Mesothelial cell of epicardium (in vitro differentiated cells): ENCODE measurements around the gene FIBCD1. TPM values are rescaled to one million over a fixed set of nuclear protein-coding genes. Genes with fewer than 3 reads are reported as not detected.

Experiments
- DNase-seq, 2 experiments: peaks; one replicate each; pipeline ENCODE4 v3.0.0; 2021; ENCODE audit warnings: low spot score in 2 of 2; ENCODE audit not compliant: unreplicated experiment in 2 of 2
- H3K27ac Mint-ChIP-seq: 2 replicates; pipeline ENCODE4 v1.8.0; 2021; ENCODE audit warnings: mixed read lengths
- H3K27me3 Mint-ChIP-seq: 2 replicates; pipeline ENCODE4 v1.8.0; 2021; ENCODE audit warnings: low read depth, mixed read lengths
- H3K36me3 Mint-ChIP-seq: 2 replicates; pipeline ENCODE4 v1.8.0; 2021; ENCODE audit warnings: mixed read lengths
- H3K4me1 Mint-ChIP-seq: 2 replicates; pipeline ENCODE4 v1.8.0; 2021; ENCODE audit warnings: mixed read lengths
- H3K4me3 Mint-ChIP-seq: 2 replicates; pipeline ENCODE4 v1.8.0; 2021; ENCODE audit warnings: mild to moderate bottlenecking, moderate library complexity, mixed read lengths
- H3K9me3 Mint-ChIP-seq: 2 replicates; pipeline ENCODE4 v1.8.0; 2021; ENCODE audit warnings: mixed read lengths
- CTCF ChIP-seq: fragments of 200-600 bp; sonication (generic); IDR thresholded peaks from one replicate; pipeline ENCODE4 v1.5.0; 2021; ENCODE audit warnings: antibody characterized with exemption; ENCODE audit not compliant: unreplicated experiment
- total RNA-seq: library from RNA; stranded (reverse); gene quantifications from 3 replicates; pipeline ENCODE4 v1.2.1, GENCODE V29; 2021

FIBCD1 gene
- total RNA-seq, 1 donor from 2014 or later: 2.2 TPM

GRCh38 chr9:130856474-130856873 lies 82.6 kb downstream of the FIBCD1 start:
- DNase-seq: no peak
- Mint-ChIP-seq H3K9me3 (no peaks in the 10 kb centered on the region), H3K27ac (no peak overlapping the region), H3K36me3 (peaks cover 21% of the 10 kb centered on the region), H3K4me3 (no peak overlapping the region), H3K4me1 (peaks cover 33% of the 10 kb centered on the region), H3K27me3 (no peaks in the 10 kb centered on the region)
- TF ChIP-seq CTCF: no peak

GRCh38 chr9:130854835-130855234 lies 84.2 kb downstream of the FIBCD1 start:
- no peak for TF ChIP-seq CTCF

GRCh38 chr9:130854092-130854491 lies 85.0 kb downstream of the FIBCD1 start:
- H3K27me3 Mint-ChIP-seq: no peaks in the 10 kb centered on the region
- H3K36me3 Mint-ChIP-seq: peaks cover 26% of the 10 kb centered on the region
- H3K27ac Mint-ChIP-seq: peak overlapping the region; percentile 47
- TF ChIP-seq CTCF: no peak
- H3K4me3 Mint-ChIP-seq: no peak overlapping the region
- peaks cover 23% of the 10 kb centered on the region for H3K4me1 Mint-ChIP-seq
- no peak for DNase-seq
- H3K9me3 Mint-ChIP-seq: no peaks in the 10 kb centered on the region

More at GRCh38 chr9:130854835-130855234, 84.2 kb downstream of the FIBCD1 start:
- Mint-ChIP-seq H3K27ac (no peak overlapping the region), H3K36me3 (peaks cover 25% of the 10 kb centered on the region), H3K4me1 (peaks cover 23% of the 10 kb centered on the region), H3K27me3 (no peaks in the 10 kb centered on the region), H3K4me3 (no peak overlapping the region), H3K9me3 (no peaks in the 10 kb centered on the region)
- DNase-seq: no peak

- peaks cover 26% of the 10 kb centered on the region for H3K36me3 Mint-ChIP-seq
- DNase-seq: no peak
- H3K27me3 Mint-ChIP-seq: no peaks in the 10 kb centered on the region
- peaks cover 15% of the 10 kb centered on the region for H3K4me1 Mint-ChIP-seq
- no peak for TF ChIP-seq CTCF
- no peaks in the 10 kb centered on the region for H3K9me3 Mint-ChIP-seq
- H3K27ac Mint-ChIP-seq: peak overlapping the region; percentile 30
- no peak overlapping the region for H3K4me3 Mint-ChIP-seq
Measured at GRCh38 chr9:130852801-130853200, 86.2 kb downstream of the FIBCD1 start.

Other genes starting within 250 kb of the FIBCD1 start
- 52.8 to 56.2 TPM (median 54.4 TPM) in 3 replicates for gene EXOSC2, start 245.5 kb downstream of the FIBCD1 start, total RNA-seq
- gene ABL1, start 104.0 kb downstream of the FIBCD1 start, total RNA-seq: 112 to 118 TPM (median 117 TPM) in 3 replicates
- not detected in 3 replicates for gene QRFP, start 42.4 kb downstream of the FIBCD1 start, total RNA-seq
- 18.3 to 19.5 TPM (median 18.9 TPM) in 3 replicates for gene LAMC3, start 69.9 kb upstream of the FIBCD1 start, total RNA-seq
- gene AIF1L, start 157.3 kb upstream of the FIBCD1 start, total RNA-seq: 20.0 to 23.1 TPM (median 20.6 TPM) in 3 replicates
- 65.6 to 69.6 TPM (median 69.4 TPM) in 3 replicates for gene NUP214, start 186.3 kb upstream of the FIBCD1 start, total RNA-seq